HG02571 (cell line): Measurements from ENCODE around the gene HLA-DPA1.

Experiments used
- ATAC-seq: cut with Tn5 transposase; IDR thresholded peaks from one replicate; pipeline ENCODE4 v1.9.1; 2021; ENCODE audit warnings: mild to moderate bottlenecking, moderate library complexity; ENCODE audit not compliant: unreplicated experiment

The HLA-DPA1 gene

DNA sequence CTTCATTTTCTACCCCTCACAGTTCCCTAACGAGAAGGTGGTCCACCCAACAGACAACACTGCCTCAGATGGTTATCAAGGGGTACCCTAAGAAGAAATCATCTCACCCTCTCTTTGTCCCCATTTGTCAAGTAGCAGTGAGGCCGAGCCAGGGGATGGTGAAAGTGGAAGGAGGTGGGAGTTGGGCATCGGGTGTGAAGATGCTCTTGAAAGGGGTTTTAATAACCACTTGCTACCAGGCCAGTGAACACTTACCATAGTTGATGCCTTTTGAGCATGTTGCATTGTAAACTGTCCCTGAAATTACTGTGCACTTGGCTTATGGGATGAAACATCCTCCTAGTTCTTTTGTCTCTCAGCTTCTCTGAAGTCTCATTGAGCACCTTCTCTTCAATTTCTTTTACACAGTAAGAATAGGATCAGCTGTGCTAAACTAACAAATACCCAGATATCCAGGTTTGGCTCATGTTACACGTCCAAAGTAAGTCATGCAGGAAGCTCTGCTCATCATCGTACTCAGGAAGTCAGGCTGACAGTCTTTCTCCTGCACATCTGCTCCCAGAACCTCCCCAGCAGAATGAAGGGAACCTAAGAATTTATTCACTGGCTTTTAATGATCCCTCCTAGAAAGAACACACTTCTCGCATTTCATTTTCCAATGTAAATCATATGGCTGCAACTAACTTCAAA, 15.6 kb upstream of the HLA-DPA1 start:
- no peak for ATAC-seq

DNA sequence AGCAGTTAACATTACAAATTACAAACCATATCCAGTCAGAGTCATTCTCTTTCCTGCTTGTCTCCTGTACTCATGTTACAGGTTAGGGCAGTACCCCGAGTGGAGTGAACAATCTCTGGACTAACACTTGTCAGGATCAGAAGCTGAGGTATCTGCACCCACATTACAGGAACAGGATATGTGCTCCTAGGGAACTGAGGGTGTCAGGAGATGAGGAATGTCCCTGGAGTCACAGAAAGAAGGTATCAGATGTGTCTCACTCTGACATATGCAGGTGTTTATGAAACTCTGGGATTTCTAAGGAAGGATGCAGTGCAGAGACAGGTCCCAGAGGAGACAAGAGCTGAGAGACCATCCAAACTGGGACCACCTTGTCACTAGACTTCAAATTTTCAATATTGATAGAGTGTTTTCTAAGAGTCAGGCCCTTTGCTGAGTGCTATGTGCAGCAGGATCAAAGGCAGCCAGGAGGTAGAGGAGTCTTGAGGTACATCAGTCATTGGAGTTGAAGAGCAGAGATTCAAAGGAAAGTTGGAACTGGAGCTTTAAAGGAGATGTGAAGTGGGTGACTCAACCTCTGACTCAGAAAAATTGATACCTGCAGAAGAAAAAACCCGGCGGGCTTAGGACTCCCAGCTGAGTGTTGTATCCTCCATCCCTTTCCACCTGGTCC, 14.9 kb upstream of the HLA-DPA1 start:
- no peak for ATAC-seq

DNA sequence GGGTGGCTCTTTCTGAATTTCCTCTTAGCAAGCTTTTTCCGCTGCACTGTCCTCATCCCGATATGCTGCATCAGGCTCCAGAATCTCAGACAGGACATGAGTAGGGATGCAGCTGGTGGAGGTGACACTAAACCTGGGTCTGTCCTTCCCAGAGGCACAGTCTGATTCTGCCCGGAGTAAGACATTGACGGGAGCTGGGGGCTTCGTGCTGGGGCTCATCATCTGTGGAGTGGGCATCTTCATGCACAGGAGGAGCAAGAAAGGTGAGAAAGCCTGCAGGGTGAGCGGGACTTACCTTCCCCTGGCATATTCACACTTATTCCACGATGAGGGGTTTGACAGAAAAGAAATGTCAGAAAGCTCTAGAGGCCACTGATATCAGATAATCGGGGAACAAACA, 12.2 kb upstream of the HLA-DPA1 start:
- no peak for ATAC-seq

GRCh38 chr6:33082702-33083101, 9.3 kb upstream of the HLA-DPA1 start:
- no peak for ATAC-seq

GRCh38 chr6:33081098-33081824, 7.8 kb upstream of the HLA-DPA1 start:
- no peak for ATAC-seq

- peak; percentile 36 for ATAC-seq
Measured at GRCh38 chr6:33080127-33081089, 7.0 kb upstream of the HLA-DPA1 start.

DNA sequence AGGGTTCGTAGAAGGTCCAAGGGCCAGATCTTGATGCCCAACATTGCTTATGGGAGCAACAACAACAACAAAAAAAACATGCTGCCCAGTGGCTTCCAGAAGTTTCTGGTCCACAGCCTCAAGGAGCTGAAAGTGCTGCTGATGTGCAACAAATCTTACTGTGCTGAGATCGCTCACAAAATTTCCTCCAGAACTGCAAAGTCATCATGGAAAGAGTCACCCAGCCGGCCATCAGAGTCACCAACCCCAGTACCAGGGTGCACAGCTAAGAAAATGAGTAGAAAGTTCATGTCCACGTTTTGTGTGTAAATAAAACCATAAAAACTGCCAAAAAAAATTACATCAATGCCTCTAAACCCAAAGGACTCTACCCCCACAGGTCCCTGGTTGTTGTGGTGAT, 6.1 kb upstream of the HLA-DPA1 start:
- ATAC-seq, result no peak

- ATAC-seq, result no peak
Measured at GRCh38 chr6:33078919-33079521, 5.6 kb upstream of the HLA-DPA1 start.

DNA sequence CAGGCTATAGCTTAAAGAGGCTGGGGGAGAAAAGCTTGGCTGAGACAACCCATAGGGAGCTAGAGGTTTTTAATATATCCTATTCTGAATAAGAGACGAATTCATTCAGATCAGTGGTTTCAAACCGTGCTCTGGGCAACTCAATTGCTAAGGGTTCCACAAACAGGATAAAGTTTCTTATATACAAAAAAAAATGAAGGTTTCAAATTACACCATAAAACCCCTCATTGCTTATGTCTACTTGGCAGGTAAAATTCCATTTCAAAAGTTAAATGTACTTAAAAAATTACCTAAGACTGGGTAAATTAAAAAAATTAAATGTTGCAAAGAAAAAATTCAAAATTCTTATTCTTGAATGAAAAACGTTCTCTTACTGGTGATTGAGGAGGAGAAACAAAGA, 5.0 kb upstream of the HLA-DPA1 start:
- no peak for ATAC-seq

GRCh38 chr6:33077908-33078307, 4.5 kb upstream of the HLA-DPA1 start:
- ATAC-seq, result no peak

GRCh38 chr6:33076406-33076934, 3.0 kb upstream of the HLA-DPA1 start:
- ATAC-seq, result no peak

- peak; percentile 62 for ATAC-seq
Measured at GRCh38 chr6:33075568-33076405, 2.3 kb upstream of the HLA-DPA1 start, which contains the start of gene HLA-DPB1. TSS of gene HLA-DPB1 (plus strand) at chr6:33075990. CDS start at chr6:33076042, 52 bp downstream.

DNA sequence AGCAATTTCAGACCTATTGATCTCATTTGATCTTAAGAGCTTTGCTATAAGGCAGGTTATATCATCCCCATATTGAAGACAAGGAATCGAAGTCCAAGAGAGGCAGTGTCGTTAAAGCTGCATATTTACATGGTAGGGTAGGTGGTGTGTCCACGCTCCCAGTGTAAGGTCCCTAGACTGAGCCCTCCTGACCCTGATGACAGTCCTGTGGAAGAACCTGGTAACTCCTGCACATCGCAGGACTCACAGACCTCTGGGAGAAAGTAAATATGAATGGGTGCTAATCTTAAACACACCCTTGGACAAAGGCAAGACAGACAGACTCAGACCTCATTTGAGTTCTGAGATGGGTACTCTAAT, 1.7 kb upstream of the HLA-DPA1 start:
- ATAC-seq, result no peak

DNA sequence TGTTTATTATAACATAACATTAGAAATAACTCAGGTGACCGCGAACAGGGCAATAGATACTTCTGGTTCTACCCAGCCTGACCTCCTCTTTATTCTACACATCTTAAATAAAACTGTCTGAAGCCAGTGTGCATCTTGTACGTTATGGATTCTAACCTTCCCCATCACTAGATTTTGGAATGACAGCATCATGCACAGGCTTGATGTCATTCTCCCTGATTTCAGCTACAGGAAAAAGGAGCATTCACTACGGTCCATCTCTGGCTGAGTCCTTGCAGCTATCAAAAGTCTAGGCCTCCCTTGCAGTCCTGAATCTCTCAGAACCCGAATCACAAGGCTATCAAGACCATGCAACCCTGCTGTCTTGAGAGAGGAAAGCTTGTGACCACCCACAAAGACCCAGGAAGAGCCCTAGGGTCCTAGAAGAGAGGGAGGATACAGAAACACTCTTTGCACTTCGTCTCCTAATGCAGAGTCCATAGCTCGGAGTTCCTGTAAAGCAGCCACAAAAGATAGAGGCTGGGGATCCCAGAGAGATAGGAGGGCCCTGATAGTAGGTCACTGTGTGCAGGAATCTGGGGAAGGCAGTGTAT, 845 bp downstream of the HLA-DPA1 start:
- no peak for ATAC-seq

DNA sequence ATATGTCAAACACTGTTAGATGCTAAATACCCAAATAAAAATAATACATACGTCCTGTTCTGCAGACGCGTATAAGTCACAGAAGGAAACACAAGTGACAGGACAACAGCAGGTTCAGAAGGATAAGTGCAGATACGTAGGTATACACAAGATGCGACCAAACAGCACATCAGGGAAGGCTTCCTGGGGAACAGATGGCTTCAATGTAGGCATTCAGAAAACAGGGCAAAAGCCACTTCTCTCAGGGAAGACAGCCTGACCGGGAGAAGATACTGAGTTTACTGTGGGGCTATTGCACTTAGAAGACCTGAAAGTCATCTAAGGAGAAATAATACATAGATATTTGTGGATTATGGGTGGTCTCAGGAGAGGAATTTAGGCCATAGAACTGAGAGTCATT, 1.9 kb downstream of the HLA-DPA1 start:
- ATAC-seq, result no peak

GRCh38 chr6:33070909-33071308, 2.5 kb downstream of the HLA-DPA1 start:
- ATAC-seq, result no peak

- ATAC-seq, result no peak
Measured at GRCh38 chr6:33069021-33069738, 4.3 kb downstream of the HLA-DPA1 start.

DNA sequence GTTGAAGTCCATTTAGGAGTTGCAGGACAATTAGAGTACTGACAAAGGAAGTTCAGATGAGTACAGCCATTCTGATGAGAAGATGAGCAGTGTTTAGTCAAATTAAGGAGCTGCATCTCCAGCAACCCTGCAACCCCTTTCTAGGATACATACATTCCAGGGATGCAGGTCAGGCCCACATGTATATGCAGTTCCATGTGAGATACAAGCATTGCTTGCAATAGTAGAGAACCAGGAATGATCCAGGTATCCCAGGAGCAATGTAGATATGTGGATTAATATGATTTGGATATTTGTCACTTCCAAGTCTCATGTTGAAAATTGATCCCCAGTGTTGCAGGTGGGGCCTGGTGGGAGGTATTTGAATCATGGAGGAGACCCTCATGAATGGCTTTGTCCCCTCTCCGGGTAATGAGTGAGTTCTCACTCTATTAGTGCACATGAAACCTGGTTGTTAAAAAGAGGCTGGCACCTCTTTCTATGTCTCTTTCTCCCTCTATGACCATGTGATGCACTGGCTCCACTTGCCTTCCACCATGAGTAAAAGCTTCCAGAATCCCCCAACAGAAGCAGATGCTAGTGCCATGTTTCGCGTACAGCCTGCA, 6.4 kb downstream of the HLA-DPA1 start:
- no peak for ATAC-seq
